Eye (tissue), 1 donor: Measurements from ENCODE around the gene PACC1.
"Not testable (repeated sequence)": the region's sequence is repeated elsewhere in the genome, so short reads cannot be mapped to it uniquely, and the experiment has no call there.

Experiments
- DNase-seq: peaks from one replicate; pipeline ENCODE4 v3.0.0-alpha.2; 2015

Gene PACC1

DNA sequence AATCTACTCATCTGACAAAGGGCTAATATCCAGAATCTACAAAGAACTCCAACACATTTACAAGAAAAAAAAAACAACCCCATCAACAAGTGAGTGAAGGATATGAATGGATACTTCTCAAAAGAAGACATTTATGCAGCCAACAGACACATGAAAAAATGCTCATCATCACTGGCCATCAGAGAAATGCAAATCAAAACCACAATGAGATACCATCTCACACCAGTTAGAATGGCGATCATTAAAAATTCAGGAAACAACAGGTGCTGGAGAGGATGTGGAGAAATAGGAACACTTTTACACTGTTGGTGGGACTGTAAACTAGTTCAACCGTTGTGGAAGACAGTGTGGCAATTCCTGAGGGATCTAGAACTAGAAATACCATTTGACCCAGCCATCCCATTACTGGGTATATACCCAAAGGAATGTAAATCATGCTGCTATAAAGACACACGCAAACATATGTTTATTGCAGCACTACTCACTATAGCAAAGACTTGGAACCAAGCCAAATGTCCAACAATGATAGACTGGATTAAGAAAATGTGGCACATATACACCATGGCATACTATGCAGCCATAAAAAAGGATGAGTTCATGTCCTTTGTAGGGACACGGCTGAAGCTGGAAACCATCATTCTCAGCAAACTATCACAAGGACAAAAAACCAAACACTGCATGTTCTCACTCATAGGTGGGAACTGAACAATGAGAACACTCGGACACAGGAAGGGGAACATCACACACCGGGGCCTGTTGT lies 18.8 kb downstream of the PACC1 start:
- DNase-seq = not testable (repeated sequence)

DNA sequence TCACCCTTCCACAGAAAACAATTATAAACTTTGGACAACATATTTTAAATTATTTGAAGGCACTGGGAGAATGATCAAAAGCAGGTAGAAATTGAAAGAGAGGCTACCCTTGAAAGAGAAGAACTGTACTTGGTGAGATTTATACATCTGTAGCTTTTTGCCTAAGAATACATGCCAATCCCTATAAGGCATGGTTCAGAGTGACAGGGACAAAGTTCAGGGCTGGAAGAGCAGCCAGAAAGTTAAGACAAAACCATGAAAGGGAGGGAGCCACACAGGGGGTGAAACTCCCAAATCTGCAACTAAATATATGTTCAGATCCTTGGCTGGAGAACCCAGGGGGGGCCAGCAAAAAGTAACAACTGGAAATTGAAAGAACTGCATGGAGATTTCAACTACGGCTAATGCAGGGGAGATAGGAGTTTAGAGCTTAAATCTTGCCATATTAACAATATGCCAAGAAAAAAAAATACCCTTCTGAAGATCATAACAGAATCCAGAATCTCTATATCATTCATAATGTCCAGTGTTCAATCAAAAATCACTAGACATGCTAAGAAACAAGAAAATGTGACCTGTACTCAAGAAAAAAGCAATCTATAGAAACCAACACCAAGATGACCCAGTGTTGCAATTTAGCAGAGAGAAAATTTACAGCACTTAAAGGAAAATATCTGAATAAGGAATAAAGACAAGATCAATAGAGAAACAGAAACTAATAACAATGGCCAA lies 25.5 kb downstream of the PACC1 start:
- DNase-seq = no peak

DNA sequence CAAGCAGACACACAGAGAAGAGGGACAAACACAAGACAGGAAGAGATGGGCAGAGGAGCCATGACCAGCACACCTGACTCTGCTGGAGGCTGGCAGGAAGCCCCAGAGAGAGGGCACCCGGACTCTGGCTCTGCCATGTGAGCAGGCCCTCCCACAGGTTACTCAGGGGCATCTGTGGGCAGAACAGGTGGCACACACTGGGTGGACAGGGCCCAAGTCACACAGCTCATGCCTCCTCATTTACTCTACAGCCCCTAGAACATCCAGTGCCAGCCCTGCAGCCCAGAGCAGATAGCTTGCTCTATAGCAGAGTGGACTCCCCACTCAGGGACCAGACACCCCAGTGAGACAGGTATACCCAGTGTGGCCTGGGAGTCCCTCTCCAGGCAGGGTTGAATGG lies 28.7 kb downstream of the PACC1 start:
- DNase-seq = no peak

DNA sequence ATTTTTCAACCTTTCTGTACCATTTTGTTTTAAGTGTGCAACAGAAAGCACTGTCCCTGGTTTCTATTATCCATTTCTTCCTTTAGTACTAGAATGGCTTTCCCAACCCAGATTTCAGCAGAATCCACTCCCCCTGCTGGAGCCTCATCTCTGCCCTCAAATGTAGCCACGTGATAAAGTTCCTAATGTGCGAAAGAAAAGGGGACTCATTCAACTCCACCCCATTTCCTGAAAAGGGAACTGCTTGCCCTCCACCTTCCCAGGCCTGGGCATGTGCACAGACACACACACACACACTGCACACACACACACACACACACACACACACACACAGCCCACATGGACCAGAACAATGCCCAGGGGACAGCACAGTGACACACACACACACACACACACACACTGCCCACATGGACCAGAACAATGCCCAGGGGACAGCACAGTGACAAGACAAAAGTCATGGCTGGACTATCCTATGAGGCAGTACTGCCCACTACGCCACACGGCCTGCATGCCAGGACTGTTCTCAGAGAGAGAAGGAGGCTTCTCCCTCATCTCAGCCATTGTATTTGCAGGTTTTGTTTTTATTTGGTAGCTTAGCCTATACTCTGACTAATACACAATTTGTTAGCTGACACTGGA lies 33.2 kb downstream of the PACC1 start:
- DNase-seq = no peak

DNA sequence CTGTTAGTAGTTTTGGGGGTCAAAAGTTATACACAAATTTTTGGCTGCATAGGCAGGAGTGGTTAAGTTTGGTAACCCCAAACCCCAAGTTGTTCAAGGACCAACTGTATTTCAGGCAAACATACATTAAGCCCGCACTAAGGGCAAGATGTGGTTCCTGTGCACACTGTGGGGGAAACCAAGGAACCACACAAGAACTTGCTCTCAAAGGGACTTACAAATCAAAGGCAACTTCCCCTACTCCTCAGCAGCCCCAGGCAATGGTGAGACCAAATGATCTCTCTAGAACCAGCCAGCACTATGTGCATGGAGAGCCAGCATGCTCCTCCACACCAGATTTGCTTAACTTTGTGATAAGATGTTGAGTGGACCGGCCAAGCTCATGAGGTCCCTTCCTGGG lies 35.3 kb downstream of the PACC1 start:
- no peak for DNase-seq

DNA sequence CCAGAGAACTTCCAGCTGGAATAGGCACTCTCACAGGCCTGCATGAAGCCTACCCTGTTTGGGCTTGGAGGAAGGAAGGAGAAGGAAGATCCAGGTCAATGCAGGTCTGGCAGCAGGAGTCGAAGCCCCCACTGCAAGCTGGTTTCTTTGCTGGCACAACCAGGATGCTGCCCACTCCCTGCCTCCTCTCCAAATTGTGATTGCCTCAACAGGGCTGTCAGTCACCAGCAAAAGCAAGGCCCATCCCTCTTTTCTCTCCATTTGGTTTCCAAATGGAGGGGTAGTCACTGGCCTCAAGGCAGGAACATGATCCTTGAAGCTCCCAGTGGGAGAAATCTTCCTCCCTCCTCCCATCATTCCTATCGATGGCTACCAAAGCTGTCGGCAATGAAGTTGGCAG lies 37.0 kb downstream of the PACC1 start:
- DNase-seq = no peak

DNA sequence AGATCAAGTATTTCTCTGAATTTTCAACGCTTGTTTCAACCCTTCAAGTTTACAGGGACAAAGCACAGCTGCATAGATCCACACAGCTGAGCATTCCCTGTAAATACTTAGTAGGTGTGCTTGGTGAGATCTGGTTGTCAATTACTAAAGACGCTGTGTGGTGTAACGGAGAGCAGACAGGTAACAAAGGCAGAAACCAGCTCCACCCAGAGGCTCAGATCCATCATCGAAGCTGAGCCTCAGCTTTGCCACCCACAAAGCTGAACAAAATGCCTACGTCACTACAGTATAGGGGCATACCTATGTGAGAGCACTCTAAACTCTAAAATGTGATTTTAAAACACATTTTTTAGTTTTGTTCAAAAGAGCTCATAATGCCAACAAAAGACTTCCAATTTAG lies 38.7 kb downstream of the PACC1 start:
- DNase-seq = no peak

DNA sequence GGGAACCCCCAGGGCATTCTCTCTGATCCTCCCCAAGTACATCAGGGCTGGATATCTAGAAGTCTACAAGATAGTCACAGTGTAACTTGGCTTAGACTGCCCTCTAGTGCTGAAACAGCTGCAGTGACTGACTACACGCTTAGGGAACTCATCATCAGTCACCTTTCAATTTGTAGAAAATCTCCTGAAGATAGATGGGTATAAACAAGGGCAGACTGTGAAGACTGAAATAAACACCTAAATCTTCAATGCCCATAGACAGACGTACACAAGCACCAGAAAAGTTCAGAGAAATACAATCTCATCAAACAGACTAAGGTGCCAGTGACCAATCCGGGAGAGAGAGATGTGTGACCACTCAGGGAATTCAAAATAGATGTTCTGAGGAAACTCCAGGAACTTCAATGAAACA lies 46.6 kb downstream of the PACC1 start:
- DNase-seq = peak; percentile 72

DNA sequence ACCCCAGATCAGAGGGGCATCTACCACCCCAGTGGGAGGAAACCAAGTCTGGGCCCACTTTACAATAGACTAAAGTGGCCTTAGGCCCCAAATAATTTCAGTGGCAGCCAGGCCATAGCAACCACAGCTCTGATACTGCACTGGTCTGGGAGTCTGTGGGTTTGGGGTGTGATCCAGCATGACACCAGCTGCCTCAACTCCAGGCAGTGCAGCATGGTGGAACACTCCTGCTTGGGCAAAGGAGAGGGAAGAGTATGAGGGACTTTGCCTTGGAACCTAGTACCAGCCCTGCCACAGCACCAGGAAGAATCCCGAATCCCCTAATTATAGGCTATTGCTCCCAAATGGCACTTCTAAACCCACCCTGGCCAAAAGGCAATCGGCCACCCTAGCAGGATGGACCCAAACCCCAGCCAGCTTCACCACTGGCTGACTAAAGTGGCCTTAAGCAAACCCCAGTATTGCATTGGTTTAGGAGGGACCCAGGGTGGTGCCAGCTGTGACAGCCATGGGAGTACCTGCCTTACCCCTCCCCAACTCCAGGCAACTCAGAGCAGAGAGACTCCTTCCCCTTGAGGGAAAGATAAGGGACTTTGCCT lies 47.1 kb downstream of the PACC1 start:
- DNase-seq = no peak

DNA sequence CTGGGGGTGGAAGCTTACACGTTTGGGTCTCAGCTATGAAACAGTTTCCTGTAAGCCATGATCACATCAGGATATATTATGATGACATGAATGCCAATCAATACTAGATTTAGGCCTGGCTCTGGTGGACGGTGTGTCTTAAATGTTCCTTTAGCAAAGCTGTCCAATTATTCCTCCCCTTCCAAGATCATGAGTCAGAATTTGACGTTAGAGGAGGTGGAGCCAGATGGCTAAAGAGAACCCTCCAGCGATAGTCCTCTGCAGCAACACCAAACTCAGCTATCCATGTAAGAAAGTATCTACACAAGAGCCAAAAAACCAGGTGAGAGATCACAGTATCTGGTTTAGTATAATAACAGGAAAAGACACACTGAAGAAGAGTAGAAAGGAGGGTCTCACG lies 47.8 kb downstream of the PACC1 start:
- DNase-seq = no peak

DNA sequence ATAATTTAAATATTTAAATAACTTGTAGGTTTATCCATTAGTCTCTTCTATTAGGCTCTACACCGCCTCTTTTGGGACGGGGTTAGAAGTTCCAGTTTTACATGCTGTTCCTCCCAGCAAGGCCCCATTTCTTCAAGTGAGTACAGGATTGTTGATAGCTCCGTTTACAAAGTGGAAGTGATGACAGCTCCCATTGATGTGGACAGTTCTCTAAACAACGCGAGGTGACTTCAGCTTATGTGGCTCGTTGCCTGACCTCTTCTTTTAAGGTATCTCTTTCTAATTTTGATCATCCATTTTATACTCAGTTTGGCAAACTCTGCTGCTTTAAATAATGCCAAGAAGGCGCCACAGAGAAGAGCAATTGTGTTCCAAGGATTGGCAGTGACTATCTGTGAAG lies 49.7 kb downstream of the PACC1 start:
- no peak for DNase-seq

DNA sequence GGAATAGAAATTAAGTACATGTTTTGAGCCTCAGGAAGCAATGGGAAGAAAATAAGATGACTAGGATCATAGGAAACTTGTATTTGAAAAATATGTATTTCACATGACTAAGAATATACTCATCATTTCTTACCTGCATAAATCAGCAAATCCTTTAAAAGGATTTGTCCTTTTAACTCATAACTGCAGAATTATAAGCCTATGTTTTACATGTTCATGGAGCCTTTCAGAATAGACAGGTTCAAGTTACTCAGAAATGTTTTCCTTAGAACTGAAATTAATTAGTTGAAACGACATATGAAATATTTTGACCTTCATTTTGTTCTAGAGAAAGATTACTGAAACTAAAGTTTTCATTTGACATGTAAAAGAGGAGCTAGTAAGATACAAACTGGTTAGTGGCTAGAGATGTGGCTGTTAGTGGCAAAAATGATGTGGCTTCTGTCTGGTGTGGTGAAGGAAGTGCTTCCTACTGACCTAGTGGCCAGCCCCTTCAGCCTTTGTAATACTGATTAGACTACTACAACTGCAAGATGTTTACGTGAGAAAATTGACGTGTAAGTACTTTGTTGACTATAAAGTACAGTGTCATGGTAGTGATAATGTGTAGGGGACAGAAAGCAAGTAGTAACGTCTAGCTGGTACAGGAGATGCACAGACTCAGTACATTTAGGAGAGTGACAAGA lies 54.7 kb downstream of the PACC1 start:
- DNase-seq = no peak

DNA sequence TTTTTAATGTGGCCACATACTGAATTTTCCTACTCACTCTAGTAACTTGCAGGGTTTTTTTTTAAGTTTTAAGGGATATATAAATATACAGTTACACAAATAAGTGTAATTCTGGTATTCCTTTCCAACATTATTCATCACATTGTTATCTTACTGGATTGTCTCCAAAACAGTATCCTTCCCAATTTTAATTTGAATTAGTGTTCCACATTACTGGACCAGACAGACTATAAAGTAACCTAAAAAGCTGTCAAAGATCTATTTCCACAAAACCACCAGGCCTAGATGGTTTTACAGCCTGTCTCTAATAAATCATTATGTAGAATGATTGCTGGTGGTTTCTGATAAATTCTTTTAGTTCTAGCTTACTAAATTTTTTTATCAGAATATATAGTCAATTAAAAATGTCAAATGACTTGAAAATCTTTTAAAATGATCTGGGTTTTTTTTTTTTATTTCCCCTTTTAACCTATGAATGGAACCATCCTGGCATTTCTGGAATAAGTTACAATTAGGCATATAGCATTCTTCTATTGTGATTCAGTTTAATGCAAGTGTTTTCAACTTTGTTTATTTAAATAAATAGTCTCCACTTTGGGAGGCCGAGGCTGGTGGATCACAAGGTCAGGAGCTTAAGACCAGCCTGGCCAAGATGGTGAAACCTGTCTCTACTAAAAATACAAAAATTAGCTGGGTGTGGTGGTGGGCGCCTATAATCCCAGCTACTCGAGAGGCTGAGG lies 59.3 kb downstream of the PACC1 start:
- no peak for DNase-seq

DNA sequence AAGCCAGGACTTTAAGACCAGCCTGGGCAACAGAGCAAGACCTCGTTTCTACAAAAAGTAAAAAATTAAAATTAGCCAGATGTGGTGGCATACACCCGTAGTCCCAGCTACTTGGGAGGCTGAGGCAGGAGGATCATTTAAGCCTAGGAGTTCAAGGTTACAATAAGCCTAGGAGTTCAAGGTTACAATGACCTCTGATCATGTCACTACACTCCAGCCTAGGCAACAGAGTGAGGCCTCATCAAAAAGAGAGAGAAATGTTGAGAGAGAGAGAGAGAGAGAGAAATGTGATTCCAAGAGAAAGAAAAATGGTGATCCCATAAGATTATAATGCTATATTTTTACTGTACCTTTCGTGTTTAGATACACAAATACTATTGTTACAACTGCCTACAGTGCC lies 60.2 kb downstream of the PACC1 start:
- no peak for DNase-seq

DNA sequence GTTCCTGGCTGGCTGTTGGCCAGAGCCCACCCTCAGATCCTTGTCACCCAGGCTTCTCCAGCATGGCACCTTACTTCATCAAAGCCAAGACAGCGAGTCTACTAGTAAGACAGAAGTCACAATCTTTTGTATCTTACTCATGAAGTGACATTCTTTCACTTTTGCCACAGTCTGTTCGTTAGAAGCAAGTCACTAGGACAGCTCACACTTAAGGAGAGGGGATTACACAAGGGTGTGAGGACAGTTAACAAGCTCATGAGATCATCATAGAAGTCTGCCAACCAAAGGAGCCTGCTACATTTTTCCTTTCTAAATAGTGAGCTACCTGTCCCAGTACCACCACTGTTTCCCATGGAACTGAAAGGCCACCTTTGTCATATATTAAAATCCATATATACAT lies 61.5 kb downstream of the PACC1 start:
- no peak for DNase-seq

DNA sequence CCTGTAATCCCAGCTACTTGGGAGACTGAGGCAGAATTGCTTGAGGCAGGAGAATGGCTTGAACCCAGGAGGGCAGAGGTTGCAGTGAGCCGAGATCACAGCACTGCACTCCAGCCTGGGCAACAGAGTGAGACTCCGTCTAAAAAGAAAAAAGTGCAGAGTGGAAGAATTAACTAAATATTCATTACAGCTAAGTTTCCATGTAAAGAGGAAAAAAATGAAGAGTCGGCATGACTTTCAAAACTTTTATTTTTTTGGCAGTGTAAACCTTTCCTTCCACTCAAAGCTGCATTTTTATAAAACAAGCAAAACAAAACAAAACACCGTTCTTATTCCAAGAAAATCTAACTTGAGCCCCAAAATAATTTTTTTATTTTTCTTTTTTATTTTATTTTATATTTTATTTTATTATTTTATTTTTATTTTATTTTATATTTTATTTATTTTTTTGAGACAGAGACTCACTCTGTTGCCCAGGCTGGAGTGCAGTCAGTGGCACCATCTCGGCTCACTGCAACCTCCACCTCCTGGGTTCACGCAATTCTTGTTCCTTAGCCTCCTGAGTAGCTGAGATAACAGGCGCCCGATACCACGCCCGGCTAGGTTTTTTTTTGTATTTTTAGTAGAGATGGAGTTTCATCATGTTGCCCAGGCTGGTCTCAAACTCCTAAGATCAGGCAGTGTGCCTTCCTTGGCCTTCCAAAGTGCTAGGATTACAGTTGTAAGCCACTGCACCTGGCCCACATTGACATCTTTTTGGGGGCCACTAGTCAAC lies 62.9 kb downstream of the PACC1 start:
- no peak for DNase-seq

DNA sequence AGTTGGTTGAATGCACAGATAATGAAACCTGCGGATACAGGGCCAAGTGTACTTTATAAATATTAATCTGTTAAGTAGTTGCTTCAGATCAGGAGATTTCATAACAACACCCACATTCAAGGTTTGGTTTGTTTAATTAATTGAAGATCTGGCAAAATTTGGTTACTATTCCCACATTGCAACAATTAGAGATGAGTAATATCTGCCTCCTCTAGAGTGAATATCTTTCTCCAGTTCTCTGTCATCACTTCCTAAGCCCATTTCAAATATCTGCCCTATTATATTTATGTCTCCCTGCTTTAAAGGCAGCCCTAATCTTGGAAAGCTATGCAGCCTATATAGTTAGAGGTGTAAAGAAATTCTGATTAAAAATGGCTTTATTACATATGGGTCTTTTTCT lies 68.1 kb downstream of the PACC1 start:
- no peak for DNase-seq

DNA sequence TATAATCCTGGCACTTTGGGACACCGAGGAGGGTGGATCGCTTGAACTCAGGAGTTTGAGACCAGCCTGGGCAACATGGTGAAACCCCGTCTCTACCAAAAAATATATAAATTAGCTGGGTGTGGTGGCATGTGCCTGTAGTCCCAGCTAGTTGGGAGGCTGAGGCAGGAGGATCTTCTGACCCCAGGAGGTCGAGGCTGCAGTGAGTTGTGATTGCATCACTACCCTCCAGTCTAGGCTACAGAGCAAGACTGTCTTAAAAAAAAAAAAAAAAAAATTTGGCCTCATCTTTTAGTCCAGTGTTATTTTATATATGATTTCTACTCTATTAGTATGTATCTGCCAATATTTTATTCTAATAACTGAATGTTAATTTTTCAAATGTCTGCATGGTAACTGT lies 69.8 kb downstream of the PACC1 start:
- DNase-seq = no peak

DNA sequence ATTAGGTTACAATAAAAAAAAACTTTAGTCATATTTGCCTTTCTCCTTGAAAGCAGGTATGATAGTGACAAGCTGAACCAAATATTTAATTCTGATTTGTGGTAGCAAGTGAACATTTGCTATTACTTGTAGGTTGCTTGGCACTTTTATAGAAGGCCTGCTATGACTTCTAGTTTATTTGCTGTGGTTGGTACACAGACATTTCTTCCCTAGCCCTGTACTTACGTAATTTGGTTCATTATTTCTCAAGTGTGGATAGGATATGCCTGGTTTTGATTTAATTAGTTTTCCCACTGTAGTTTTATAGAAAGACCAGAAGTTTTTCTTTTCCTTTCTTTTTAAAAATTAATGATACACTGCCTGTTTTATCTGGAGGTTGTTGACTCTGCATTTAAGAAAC lies 73.6 kb downstream of the PACC1 start:
- DNase-seq = no peak

DNA sequence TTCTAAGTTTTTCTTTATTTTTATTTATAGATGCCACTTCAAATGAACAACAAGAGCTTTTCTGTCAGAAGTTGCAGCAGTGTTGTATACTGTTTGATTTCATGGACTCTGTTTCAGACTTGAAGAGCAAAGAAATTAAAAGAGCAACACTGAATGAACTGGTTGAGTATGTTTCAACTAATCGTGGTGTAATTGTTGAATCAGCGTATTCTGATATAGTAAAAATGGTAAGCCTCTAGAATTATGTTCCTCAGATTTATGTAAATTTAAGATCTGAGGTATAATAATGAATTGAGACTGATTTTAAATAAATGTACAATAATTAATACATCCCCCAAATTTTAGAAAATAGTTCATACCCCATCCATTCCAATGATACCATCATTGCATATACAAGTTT lies 85.6 kb downstream of the PACC1 start:
- DNase-seq = no peak

DNA sequence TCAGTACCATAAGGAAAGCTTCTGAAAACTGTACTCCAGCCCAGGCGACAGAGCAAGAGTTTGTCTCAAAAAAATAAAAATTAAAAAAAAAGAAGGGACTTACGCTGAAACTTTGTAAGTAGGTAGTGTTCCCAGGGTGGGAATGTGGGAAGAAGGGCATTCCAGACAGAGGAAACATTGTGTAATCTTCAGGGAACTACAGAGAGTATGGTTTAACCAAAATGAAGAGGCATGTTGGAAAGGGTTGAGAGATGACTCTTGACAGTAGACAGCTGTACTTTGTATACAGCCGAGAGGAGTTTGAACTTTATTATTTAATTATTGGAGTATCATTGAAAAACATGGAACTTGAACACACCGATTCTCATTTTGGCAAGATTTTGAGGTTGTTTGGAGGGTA lies 86.4 kb downstream of the PACC1 start:
- DNase-seq = no peak

DNA sequence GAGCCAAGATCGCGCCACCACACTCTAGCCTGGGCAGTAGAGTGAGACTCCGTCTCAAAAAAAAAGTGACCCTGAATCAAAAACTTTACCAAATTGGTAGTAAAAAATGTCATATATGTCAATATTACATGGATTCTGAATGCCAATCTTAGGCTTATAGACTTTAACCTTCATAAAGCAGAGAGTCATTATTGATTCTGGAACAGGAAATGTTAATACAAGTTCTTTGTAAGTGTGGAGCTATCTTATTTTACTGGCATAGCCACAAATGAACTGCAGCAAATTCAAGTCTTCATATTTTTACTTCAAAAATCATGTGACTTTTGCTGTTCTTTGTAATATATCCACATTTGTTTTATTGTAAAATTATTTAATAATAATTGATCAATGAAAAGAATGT lies 88.1 kb downstream of the PACC1 start:
- no peak for DNase-seq
